Measurements from ENCODE around the gene CCDC116.

Gene CCDC116

GRCh38 chr22:21652547-21653545 is 20.3 kb downstream of the CCDC116 start:
- no peak for DNase-seq (ENCODE audit: low spot score)
- TF ChIP-seq, protein P1, sequence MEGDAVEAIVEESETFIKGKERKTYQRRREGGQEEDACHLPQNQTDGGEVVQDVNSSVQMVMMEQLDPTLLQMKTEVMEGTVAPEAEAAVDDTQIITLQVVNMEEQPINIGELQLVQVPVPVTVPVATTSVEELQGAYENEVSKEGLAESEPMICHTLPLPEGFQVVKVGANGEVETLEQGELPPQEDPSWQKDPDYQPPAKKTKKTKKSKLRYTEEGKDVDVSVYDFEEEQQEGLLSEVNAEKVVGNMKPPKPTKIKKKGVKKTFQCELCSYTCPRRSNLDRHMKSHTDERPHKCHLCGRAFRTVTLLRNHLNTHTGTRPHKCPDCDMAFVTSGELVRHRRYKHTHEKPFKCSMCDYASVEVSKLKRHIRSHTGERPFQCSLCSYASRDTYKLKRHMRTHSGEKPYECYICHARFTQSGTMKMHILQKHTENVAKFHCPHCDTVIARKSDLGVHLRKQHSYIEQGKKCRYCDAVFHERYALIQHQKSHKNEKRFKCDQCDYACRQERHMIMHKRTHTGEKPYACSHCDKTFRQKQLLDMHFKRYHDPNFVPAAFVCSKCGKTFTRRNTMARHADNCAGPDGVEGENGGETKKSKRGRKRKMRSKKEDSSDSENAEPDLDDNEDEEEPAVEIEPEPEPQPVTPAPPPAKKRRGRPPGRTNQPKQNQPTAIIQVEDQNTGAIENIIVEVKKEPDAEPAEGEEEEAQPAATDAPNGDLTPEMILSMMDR (IDR thresholded peaks at IDR 0.05; ENCODE audit: extremely low read depth, missing control alignments): no peak

- TF ChIP-seq, protein P1 (IDR thresholded peaks at IDR 0.05; ENCODE audit: extremely low read depth, missing control alignments): no peak
Observed at GRCh38 chr22:21657020-21657359, 24.4 kb downstream of the CCDC116 start.

DNA sequence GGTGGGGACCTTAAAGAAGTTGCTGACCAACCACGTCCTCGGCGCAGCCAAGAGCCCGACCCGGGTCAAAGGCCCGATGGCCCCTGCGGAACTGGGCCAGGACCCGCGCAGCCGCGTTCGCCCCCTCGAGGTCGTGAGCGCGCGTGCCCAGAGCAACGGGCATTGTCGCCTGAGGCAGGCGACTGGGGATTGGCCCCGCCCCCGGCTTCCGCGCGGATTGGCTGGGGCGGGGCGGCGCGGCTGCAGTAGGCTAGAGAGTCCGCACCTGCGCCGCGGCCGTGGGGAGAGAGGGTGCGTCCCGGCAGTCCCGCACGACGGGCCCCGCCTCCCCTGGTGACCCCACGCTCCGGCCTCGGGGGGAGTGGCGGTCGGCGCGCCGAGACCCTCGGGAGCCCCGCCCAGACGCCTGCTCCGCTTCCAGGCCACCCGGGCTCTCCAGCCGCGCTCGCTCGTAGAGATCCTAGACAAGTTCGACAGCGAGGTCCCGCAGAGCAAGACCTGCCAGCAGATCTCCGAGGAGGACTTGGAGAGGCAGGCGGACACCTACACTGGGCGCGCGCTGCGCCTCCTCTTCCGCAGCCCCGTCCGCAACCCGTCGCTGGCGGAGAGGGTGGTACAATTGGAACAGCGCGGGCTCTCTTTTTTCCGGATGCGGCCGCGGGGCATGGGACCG is 24.9 kb downstream of the CCDC116 start:
- TF ChIP-seq, protein P1 (IDR thresholded peaks at IDR 0.05; ENCODE audit: extremely low read depth, missing control alignments): no peak
- DNase-seq (ENCODE audit: low spot score): peak; percentile 97

More at GRCh38 chr22:21657020-21657359, 24.4 kb downstream of the CCDC116 start:
- no peak for DNase-seq (ENCODE audit: low spot score)

GRCh38 chr22:21659864-21660525 is 27.4 kb downstream of the CCDC116 start:
- TF ChIP-seq, protein P1 (IDR thresholded peaks at IDR 0.05; ENCODE audit: extremely low read depth, missing control alignments): no peak
- DNase-seq (ENCODE audit: low spot score): no peak

GRCh38 chr22:21660904-21661303 is 28.3 kb downstream of the CCDC116 start:
- TF ChIP-seq, protein P1 (IDR thresholded peaks at IDR 0.05; ENCODE audit: extremely low read depth, missing control alignments): no peak
- no peak for DNase-seq (ENCODE audit: low spot score)

- TF ChIP-seq, protein P1 (IDR thresholded peaks at IDR 0.05; ENCODE audit: extremely low read depth, missing control alignments): no peak
- DNase-seq (ENCODE audit: low spot score): no peak
Observed at GRCh38 chr22:21661991-21662390, 29.4 kb downstream of the CCDC116 start.

Data from GM20000 (cell line).